Measurements from ENCODE around the gene HEMK1. TPM values are rescaled to one million over a fixed set of nuclear protein-coding genes. Genes with fewer than 3 reads are reported as not detected.

Gene HEMK1
- total RNA-seq, 1 experiment from 2014 or later: 12.5 TPM

DNA sequence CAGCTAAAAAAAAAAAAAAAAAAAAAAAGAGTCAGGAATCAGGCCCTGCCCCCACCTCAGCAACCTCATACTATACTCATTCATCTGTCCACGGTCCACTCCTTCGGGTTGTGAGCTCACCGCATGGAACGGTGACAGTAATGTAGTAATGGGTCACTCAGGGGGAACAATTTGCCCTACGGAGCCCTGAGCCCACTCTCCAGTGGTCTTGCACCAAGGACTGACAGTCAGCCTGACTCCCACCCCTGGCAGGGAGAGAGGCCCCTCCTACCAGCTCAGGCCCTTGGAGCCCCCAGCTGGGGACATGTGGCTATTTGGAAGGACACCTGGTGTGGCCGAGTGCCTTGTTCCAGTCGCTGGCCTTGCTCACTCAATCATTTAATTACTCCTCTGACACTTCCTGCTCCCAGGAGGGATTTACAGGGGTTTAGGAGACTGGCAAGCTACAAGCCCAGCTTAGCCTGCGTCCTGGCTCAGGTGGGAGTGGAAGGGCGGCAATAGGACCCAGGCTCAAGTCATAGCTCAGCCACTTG lies 46.0 kb upstream of the HEMK1 start:
- no peaks in the 10 kb centered on the region for H3K79me1 ChIP-seq (ENCODE audit: insufficient read depth, low read depth, low read length, poor library complexity, severe bottlenecking)
- no peak overlapping the region for H2AK5ac ChIP-seq (ENCODE audit: insufficient read length, low read length)
- H2BK120ac ChIP-seq (ENCODE audit: low read depth, low read length, poor library complexity, severe bottlenecking): no peak overlapping the region
- no peak overlapping the region for H4K5ac ChIP-seq (ENCODE audit: insufficient read length, low read depth, low read length)
- no peak overlapping the region for H3T11ph ChIP-seq (ENCODE audit: low read length)
- H3K27me3 ChIP-seq (ENCODE audit: insufficient read depth, low read length): no peaks in the 10 kb centered on the region
- no peaks in the 10 kb centered on the region for H3K23me2 ChIP-seq (ENCODE audit: insufficient read length, low read depth, low read length, poor library complexity, severe bottlenecking)
- H3K56ac ChIP-seq (ENCODE audit: insufficient read length, low read depth, low read length): no peak overlapping the region
- no peak overlapping the region for H4K91ac ChIP-seq (ENCODE audit: insufficient read length, low read depth, low read length)
- H4K8ac ChIP-seq (replicated peaks; ENCODE audit: insufficient read length, low read depth, low read length): no peak overlapping the region
- H2AFZ ChIP-seq (ENCODE audit: low read length): no peak overlapping the region
- Mint-ChIP-seq H3K4me3 (no peak overlapping the region), H3K27ac (0 out of 7 replicates have a peak overlapping the region, but pooled peaks of 1 of the 3 experiments have one; percentile 43), H3K27me3 (ENCODE audit: low read depth) (peaks cover 4% of the 10 kb centered on the region; the same call in 1 of the 2 replicates), H3K36me3 (ENCODE audit: insufficient read depth in 1 of 3, low read depth in 3 of 3) (no peaks in the 10 kb centered on the region), H3K9me3 (no peaks in the 10 kb centered on the region), H3K4me1 (peaks cover 67 to 70% of the 10 kb centered on the region in 2 experiments)
- H3K79me2 ChIP-seq (ENCODE audit: insufficient read depth, low read length): no peaks in the 10 kb centered on the region
- no peak overlapping the region for H3K14ac ChIP-seq (ENCODE audit: insufficient read depth, low read length)
- no peak overlapping the region for H2BK12ac ChIP-seq (ENCODE audit: insufficient read length, low read depth, low read length)
- H4K20me1 ChIP-seq (ENCODE audit: control insufficient read depth, insufficient read depth, insufficient read length): peaks cover 2% of the 10 kb centered on the region
- H2BK15ac ChIP-seq (ENCODE audit: low read depth, low read length): no peak overlapping the region
- no peak overlapping the region for H3K4me2 ChIP-seq (ENCODE audit: insufficient read depth, insufficient read length, low read length)
- H3K27ac ChIP-seq (ENCODE audit: insufficient read length, low read depth, low read length): no peak overlapping the region
- H3K9me3 ChIP-seq (ENCODE audit: control insufficient read depth, low read depth, low read length): no peaks in the 10 kb centered on the region
- H3K9ac ChIP-seq (ENCODE audit: extremely low read depth, insufficient read length, low read length): no peak overlapping the region
- WGBS (ENCODE audit: extremely low coverage, insufficient read length, low lambda C conversion rate): no CpG with 5 or more reads among the region's 9 CpGs
- H2BK20ac ChIP-seq (ENCODE audit: low read depth, low read length, poor library complexity, severe bottlenecking): no peak overlapping the region
- H3K18ac ChIP-seq (ENCODE audit: insufficient read length, low read depth, low read length): no peak overlapping the region
- TF ChIP-seq, protein P1, sequence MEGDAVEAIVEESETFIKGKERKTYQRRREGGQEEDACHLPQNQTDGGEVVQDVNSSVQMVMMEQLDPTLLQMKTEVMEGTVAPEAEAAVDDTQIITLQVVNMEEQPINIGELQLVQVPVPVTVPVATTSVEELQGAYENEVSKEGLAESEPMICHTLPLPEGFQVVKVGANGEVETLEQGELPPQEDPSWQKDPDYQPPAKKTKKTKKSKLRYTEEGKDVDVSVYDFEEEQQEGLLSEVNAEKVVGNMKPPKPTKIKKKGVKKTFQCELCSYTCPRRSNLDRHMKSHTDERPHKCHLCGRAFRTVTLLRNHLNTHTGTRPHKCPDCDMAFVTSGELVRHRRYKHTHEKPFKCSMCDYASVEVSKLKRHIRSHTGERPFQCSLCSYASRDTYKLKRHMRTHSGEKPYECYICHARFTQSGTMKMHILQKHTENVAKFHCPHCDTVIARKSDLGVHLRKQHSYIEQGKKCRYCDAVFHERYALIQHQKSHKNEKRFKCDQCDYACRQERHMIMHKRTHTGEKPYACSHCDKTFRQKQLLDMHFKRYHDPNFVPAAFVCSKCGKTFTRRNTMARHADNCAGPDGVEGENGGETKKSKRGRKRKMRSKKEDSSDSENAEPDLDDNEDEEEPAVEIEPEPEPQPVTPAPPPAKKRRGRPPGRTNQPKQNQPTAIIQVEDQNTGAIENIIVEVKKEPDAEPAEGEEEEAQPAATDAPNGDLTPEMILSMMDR (conservative IDR thresholded peaks at IDR 0.05): no peak
- peaks cover 9% of the 10 kb centered on the region; the same call in 1 of the 2 replicates for H3K4me1 ChIP-seq (ENCODE audit: insufficient read depth, low read length)
- no peak overlapping the region for H3K23ac ChIP-seq (ENCODE audit: insufficient read length, low read depth, low read length)
- no peak overlapping the region for H3K4ac ChIP-seq (ENCODE audit: low read depth, low read length)
- no peak overlapping the region for H2BK5ac ChIP-seq (ENCODE audit: insufficient read length, low read length)
- no peak for DNase-seq

Measured in H9 (cell line).